SU-DHL-6 (cell line): ENCODE results near the gene SYCP1.

Source experiments
- CTCF ChIP-seq: fragments of 200-600 bp; sonication (generic); IDR thresholded peaks from one replicate; pipeline ENCODE4 v1.5.1; 2017; ENCODE audit warnings: antibody characterized with exemption, mild to moderate bottlenecking, low read length, moderate library complexity; ENCODE audit not compliant: insufficient read depth, poor library complexity, severe bottlenecking
- EZH2phosphoT487 ChIP-seq: fragments of 200-600 bp; sonication (generic), shearing (Covaris generic); conservative IDR thresholded peaks from 2 replicates; pipeline ENCODE4 v1.6.1; 2018; ENCODE audit warnings: mild to moderate bottlenecking, antibody characterized with exemption, low read length, moderate library complexity, mixed read lengths

GRCh38 chr1:114832057-114832456 is 22.6 kb upstream of the SYCP1 start:
- TF ChIP-seq CTCF (no peak), EZH2phosphoT487 (no peak)
